IMR-90 (cell line): ENCODE results near the gene IL16. TPM values are rescaled to one million over a fixed set of nuclear protein-coding genes. Genes with fewer than 3 reads are reported as not detected.

Experiments
- ATAC-seq: fragments of 200-7000 bp; cut with Tn5 transposase; 2 replicates; pipeline ENCODE4 v1.9.1; 2020; ENCODE audit warnings: low read depth, mild to moderate bottlenecking, moderate library complexity
- BruUV-seq: library from RNA; stranded (reverse); fragments of 400-500 nt; replicated peaks from 2 replicates; lab custom pipeline; 2021; lab: Mats Ljungman, UMichigan
- CTCF ChIA-PET: fragments of 300-600 bp; formaldehyde crosslinking; extraction: SDS; loops from one replicate; lab custom pipeline; 2021; ENCODE audit warnings: antibody characterized with exemption; lab: Yijun Ruan, JAX
- POLR2A ChIA-PET: fragments of 300-600 bp; sonication (Branson Sonifier 250); formaldehyde crosslinking; loops from one replicate; lab custom pipeline; 2022; ENCODE audit warnings: antibody characterized with exemption; ENCODE audit not compliant: unreplicated experiment; lab: Charles Lee
- DNase-seq: peaks from one replicate; pipeline ENCODE4 v3.0.0; 2013
- H2AFZ ChIP-seq: replicated peaks from 2 replicates; pipeline ENCODE3; 2013; ENCODE audit warnings: low read length, mild to moderate bottlenecking; ENCODE audit not compliant: poor library complexity
- H2AK5ac ChIP-seq: 2 replicates; pipeline ENCODE4 v1.6.1; 2013; ENCODE audit warnings: low read depth, low read length, inconsistent platforms
- H2AK9ac ChIP-seq: replicated peaks from 2 replicates; pipeline ENCODE3; 2013; ENCODE audit warnings: mild to moderate bottlenecking, low read depth, low read length, moderate library complexity; ENCODE audit not compliant: poor library complexity
- H2BK120ac ChIP-seq: 2 replicates; pipeline ENCODE4 v1.6.1; 2013; ENCODE audit warnings: low read depth, low read length, inconsistent platforms
- H2BK15ac ChIP-seq: 3 replicates; pipeline ENCODE4 v1.6.1; 2013; ENCODE audit warnings: low read depth, low read length, inconsistent platforms
- H2BK20ac ChIP-seq: 2 replicates; pipeline ENCODE4 v1.6.1; 2013; ENCODE audit warnings: low read depth, mild to moderate bottlenecking, inconsistent platforms, low read length, moderate library complexity
- H2BK5ac ChIP-seq: 2 replicates; pipeline ENCODE4 v1.6.1; 2013; ENCODE audit warnings: mild to moderate bottlenecking, low read depth, low read length, inconsistent platforms; ENCODE audit not compliant: poor library complexity, severe bottlenecking
- H3K14ac ChIP-seq: replicated peaks from 2 replicates; pipeline ENCODE4 v1.6.1; 2013; ENCODE audit warnings: low read depth, low read length, inconsistent platforms
- H3K18ac ChIP-seq: 2 replicates; pipeline ENCODE4 v1.6.1; 2013; ENCODE audit warnings: low read depth, low read length, control low read depth
- H3K23ac ChIP-seq: 2 replicates; pipeline ENCODE4 v1.6.1; 2013; ENCODE audit warnings: low read depth, low read length, inconsistent platforms
- H3K27ac ChIP-seq: 2 replicates; pipeline ENCODE4 v1.5.1; 2013; ENCODE audit warnings: mild to moderate bottlenecking, control low read depth, low read length; ENCODE audit not compliant: insufficient read depth
- H3K27me3 ChIP-seq: 2 replicates; pipeline ENCODE4 v1.6.1; 2013; ENCODE audit warnings: low read length; ENCODE audit not compliant: control insufficient read depth, insufficient read depth
- H3K36me3 ChIP-seq: 2 replicates; pipeline ENCODE4 v1.6.1; 2013; ENCODE audit warnings: low read length, mixed read lengths; ENCODE audit not compliant: control insufficient read depth, insufficient read depth
- H3K4ac ChIP-seq: 2 replicates; pipeline ENCODE4 v1.6.1; 2013; ENCODE audit warnings: low read depth, low read length, inconsistent platforms
- H3K4me1 ChIP-seq: 2 replicates; pipeline ENCODE4 v1.6.1; 2013; ENCODE audit warnings: low read length, mixed read lengths; ENCODE audit not compliant: control insufficient read depth, insufficient read depth
- H3K4me2 ChIP-seq: 2 replicates; pipeline ENCODE4 v1.6.1; 2013; ENCODE audit warnings: low read depth, mild to moderate bottlenecking, control low read depth, low read length, moderate library complexity
- H3K4me3 ChIP-seq: 2 replicates; pipeline ENCODE4 v1.5.1; 2013; ENCODE audit warnings: low read depth, mild to moderate bottlenecking, control low read depth, low read length, moderate library complexity; ENCODE audit not compliant: insufficient read depth
- H3K56ac ChIP-seq: 2 replicates; pipeline ENCODE4 v1.6.1; 2013; ENCODE audit warnings: low read length, inconsistent platforms; ENCODE audit not compliant: insufficient read depth; ENCODE audit errors: extremely low read depth
- H3K79me1 ChIP-seq, 2 experiments: 2 replicates each; pipeline ENCODE4 v1.6.1; 2013; ENCODE audit warnings: low read length in 2 of 2, inconsistent platforms in 1 of 2, low read depth in 1 of 2
- H3K9ac ChIP-seq: 2 replicates; pipeline ENCODE4 v1.6.1; 2013; ENCODE audit warnings: low read depth, low read length, control low read depth
- H3K9me1 ChIP-seq: 2 replicates; pipeline ENCODE4 v1.6.1; 2013; ENCODE audit warnings: low read length, inconsistent platforms; ENCODE audit not compliant: insufficient read depth
- H3K9me3 ChIP-seq: 2 replicates; pipeline ENCODE4 v1.6.1; 2013; ENCODE audit warnings: low read length; ENCODE audit not compliant: control insufficient read depth, insufficient read depth
- H4K20me1 ChIP-seq: 2 replicates; pipeline ENCODE4 v1.6.1; 2013; ENCODE audit warnings: low read length, inconsistent platforms; ENCODE audit not compliant: insufficient read depth
- H4K5ac ChIP-seq: 2 replicates; pipeline ENCODE4 v1.6.1; 2013; ENCODE audit warnings: mild to moderate bottlenecking, low read depth, low read length, control low read depth
- H4K8ac ChIP-seq, 2 experiments: 2 replicates each; pipeline ENCODE4 v1.6.1; 2013; ENCODE audit warnings: low read depth in 2 of 2, low read length in 2 of 2, control low read depth in 1 of 2, inconsistent platforms in 1 of 2
- H4K91ac ChIP-seq: 2 replicates; pipeline ENCODE4 v1.6.1; 2013; ENCODE audit warnings: low read depth, low read length, inconsistent platforms; ENCODE audit not compliant: insufficient read depth
- BHLHE40 ChIP-seq: fragments of 150-350 bp; IDR thresholded peaks from 2 replicates; pipeline ENCODE4 v1.6.1; 2016; ENCODE audit warnings: mild to moderate bottlenecking, low read depth, low read length
- CHD1 ChIP-seq: IDR thresholded peaks from 2 replicates; pipeline ENCODE4 v1.6.1; 2012; ENCODE audit warnings: low read depth, low read length, improper control_type of control experiment
- FOS ChIP-seq: fragments of 150-350 bp; IDR thresholded peaks from 2 replicates; pipeline ENCODE4 v1.6.1; 2016; ENCODE audit warnings: low read depth, low read length
- MXI1 ChIP-seq: IDR thresholded peaks from 2 replicates; pipeline ENCODE4 v1.6.1; 2012; ENCODE audit warnings: low read depth, mild to moderate bottlenecking, low read length, moderate library complexity, borderline replicate concordance
- POLR2A ChIP-seq: IDR thresholded peaks from 2 replicates; pipeline ENCODE4 v1.6.1; 2012; ENCODE audit warnings: mild to moderate bottlenecking, low read depth, low read length
- RAD21 ChIP-seq: IDR thresholded peaks from 2 replicates; pipeline ENCODE4 v1.6.1; 2012; ENCODE audit warnings: low read length, improper control_type of control experiment
- RCOR1 ChIP-seq: IDR thresholded peaks from 2 replicates; pipeline ENCODE4 v1.6.1; 2012; ENCODE audit warnings: mild to moderate bottlenecking, low read length, improper control_type of control experiment; ENCODE audit not compliant: insufficient replicate concordance
- SMC3 ChIP-seq: fragments of 150-350 bp; IDR thresholded peaks from 2 replicates; pipeline ENCODE4 v1.6.1; 2016; ENCODE audit warnings: low read depth, mild to moderate bottlenecking, antibody characterized with exemption, low read length, moderate library complexity
- WGBS, 2 experiments: methylation state at CpG; one replicate each; pipeline versions ENCODE4 v1.1.5 to v1.1.7; 2013; ENCODE audit warnings: missing lambda C conversion rate in 2 of 2; ENCODE audit not compliant: insufficient read length in 1 of 2; ENCODE audit errors: extremely low coverage in 2 of 2; 5-methylcytosine and 5-hydroxymethylcytosine counted together
- dilution Hi-C: fragments of 300-500 bp; cut with HindIII; formaldehyde crosslinking; loops from one replicate; pipeline ENCODE4 v1.14.3; 2018; ENCODE audit warnings: low sequenced_read_pairs; ENCODE audit not compliant: unreplicated experiment
- in situ Hi-C: fragments of 300-500 bp; cut with MboI; formaldehyde crosslinking; loops from 3 replicates; pipeline ENCODE4 v1.14.3; 2019; ENCODE audit warnings: low sequenced_read_pairs, inconsistent platforms, mixed read lengths
- intact Hi-C: fragments of 100-400 bp; cut with micrococcal nuclease; formaldehyde crosslinking; loops from 2 replicates; pipeline ENCODE4 v1.10.0; 2022
- polyA plus RNA-seq, 3 experiments: library from polyadenylated mRNA; depleted of rRNA; stranded (reverse); fragments of >200 nt; gene quantifications; 2 replicates each; pipeline ENCODE4 v1.2.3, GENCODE V29; 2012; ENCODE audit warnings: low replicate concordance in 1 of 3
- total RNA-seq: library from RNA; depleted of rRNA; stranded (reverse); fragments of >200 nt; gene quantifications from 2 replicates; pipeline ENCODE4 v1.2.3, GENCODE V29; 2012
- TF ChIP-seq, protein P1 (sequence below): fragments of 150-350 bp; IDR thresholded peaks from 2 replicates; pipeline ENCODE4 v1.6.1; 2017; ENCODE audit warnings: mild to moderate bottlenecking, antibody characterized with exemption, low read length, low read depth
- TF ChIP-seq, protein P2 (sequence below): fragments of 150-350 bp; IDR thresholded peaks from 2 replicates; pipeline ENCODE4 v1.6.1; 2016; ENCODE audit warnings: low read depth, mild to moderate bottlenecking, low read length, moderate library complexity, borderline replicate concordance

The IL16 gene
- total and polyA plus RNA-seq, 2 of the 4 experiments (the other 2 are of a cell fraction), result 0.18 to 0.27 TPM

DNA sequence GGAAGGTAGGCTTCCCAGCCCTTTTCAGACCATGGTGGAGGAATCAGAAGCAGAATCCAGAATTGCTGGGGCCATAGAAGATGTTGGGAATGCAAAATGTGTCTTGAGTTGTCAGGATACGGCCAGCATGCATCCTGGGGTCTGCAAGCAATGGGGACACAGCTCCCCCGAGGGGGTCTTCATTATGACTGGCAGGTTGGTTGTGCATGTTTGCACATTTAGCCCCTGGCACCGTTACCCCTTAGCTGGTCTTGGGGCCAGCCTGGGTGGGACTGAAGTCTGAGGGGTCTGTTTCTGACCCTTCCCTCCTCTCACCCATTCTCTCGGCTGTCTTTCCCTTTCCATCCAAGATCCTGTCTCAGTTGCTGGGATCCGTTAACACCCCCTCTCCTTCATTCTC, 76.5 kb downstream of the IL16 start:
- no peaks in the 10 kb centered on the region for H3K79me1 ChIP-seq
- no peak overlapping the region for H4K8ac ChIP-seq
- H3K9me3 ChIP-seq, result peaks cover 3% of the 10 kb centered on the region; the same call in 1 of the 2 replicates
- H3K14ac ChIP-seq, result no peak overlapping the region
- H2AFZ ChIP-seq, result no peak overlapping the region
- no peak overlapping the region for H3K4ac ChIP-seq
- H3K27ac ChIP-seq, result no peak overlapping the region
- CTCF ChIA-PET, result no interaction called here
- no peak for DNase-seq
- H3K4me2 ChIP-seq, result no peak overlapping the region
- POLR2A ChIA-PET, result no interaction called here
- no peak overlapping the region for H2AK9ac ChIP-seq
- TF ChIP-seq CHD1 (no peak), SMC3 (no peak), RCOR1 (no peak), BHLHE40 (no peak), POLR2A (no peak), MXI1 (no peak), RAD21 (no peak), FOS (no peak)
- TF ChIP-seq, protein P1, sequence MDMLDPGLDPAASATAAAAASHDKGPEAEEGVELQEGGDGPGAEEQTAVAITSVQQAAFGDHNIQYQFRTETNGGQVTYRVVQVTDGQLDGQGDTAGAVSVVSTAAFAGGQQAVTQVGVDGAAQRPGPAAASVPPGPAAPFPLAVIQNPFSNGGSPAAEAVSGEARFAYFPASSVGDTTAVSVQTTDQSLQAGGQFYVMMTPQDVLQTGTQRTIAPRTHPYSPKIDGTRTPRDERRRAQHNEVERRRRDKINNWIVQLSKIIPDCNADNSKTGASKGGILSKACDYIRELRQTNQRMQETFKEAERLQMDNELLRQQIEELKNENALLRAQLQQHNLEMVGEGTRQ, result no peak
- TF ChIP-seq, protein P2, sequence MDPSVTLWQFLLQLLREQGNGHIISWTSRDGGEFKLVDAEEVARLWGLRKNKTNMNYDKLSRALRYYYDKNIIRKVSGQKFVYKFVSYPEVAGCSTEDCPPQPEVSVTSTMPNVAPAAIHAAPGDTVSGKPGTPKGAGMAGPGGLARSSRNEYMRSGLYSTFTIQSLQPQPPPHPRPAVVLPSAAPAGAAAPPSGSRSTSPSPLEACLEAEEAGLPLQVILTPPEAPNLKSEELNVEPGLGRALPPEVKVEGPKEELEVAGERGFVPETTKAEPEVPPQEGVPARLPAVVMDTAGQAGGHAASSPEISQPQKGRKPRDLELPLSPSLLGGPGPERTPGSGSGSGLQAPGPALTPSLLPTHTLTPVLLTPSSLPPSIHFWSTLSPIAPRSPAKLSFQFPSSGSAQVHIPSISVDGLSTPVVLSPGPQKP, result no peak
- no peak for ATAC-seq
- H4K20me1 ChIP-seq, result no peaks in the 10 kb centered on the region
- no peak overlapping the region for H3K23ac ChIP-seq
- H2AK5ac ChIP-seq, result no peak overlapping the region
- no peaks in the 10 kb centered on the region for H3K27me3 ChIP-seq
- H3K4me1 ChIP-seq, result peaks cover 9% of the 10 kb centered on the region
- no peak overlapping the region for H4K5ac ChIP-seq
- BruUV-seq, result no TSS peak
- H3K9ac ChIP-seq, result no peak overlapping the region
- no peak overlapping the region for H2BK120ac ChIP-seq
- H3K18ac ChIP-seq, result no peak overlapping the region
- in situ Hi-C loops, result no loop called here
- H3K36me3 ChIP-seq, result peaks cover 7% of the 10 kb centered on the region; the same call in 1 of the 2 replicates
- intact Hi-C loops, result no loop called here
- dilution Hi-C loops, result no loop called here
- H2BK20ac ChIP-seq, result no peak overlapping the region
- WGBS, 2 experiments, result no CpG with 5 or more reads among the region's 5 CpGs
- H3K56ac ChIP-seq, result no peak overlapping the region
- no peak overlapping the region for H2BK5ac ChIP-seq
- H3K4me3 ChIP-seq, result no peak overlapping the region
- peaks cover 3% of the 10 kb centered on the region; the same call in 1 of the 2 replicates for H3K9me1 ChIP-seq
- no peak overlapping the region for H2BK15ac ChIP-seq
- no peak overlapping the region for H4K91ac ChIP-seq
